Transverse colon (tissue), 4 donors: Measurements from ENCODE around the gene UTP14A. TPM values are rescaled to one million over a fixed set of nuclear protein-coding genes. Genes with fewer than 3 reads are reported as not detected.
A peak's percentile ranks its signal among the peaks of the same experiment; 100 is the strongest.

ENCODE experiments used
- DNase-seq: peaks from one replicate; pipeline ENCODE4 v3.0.0-alpha.2; 2019
- H3K27ac ChIP-seq, 4 donors: fragments of 200-600 bp; sonication (generic); 2 replicates each; pipeline ENCODE4 v1.5.1; 2016 to 2018; ENCODE audit warnings: inconsistent platforms in 4 of 4
- H3K27me3 ChIP-seq: fragments of 200-600 bp; sonication (generic); 2 replicates; pipeline ENCODE4 v1.5.1; 2017; ENCODE audit warnings: inconsistent platforms
- H3K36me3 ChIP-seq, 4 donors: fragments of 200-600 bp; sonication (generic); 2 replicates each; pipeline ENCODE4 v1.5.1; 2017 to 2019; ENCODE audit warnings: inconsistent platforms in 4 of 4
- H3K4me1 ChIP-seq, 4 donors: fragments of 200-600 bp; sonication (generic); 2 replicates each; pipeline ENCODE4 v1.5.1; 2017 to 2020; ENCODE audit warnings: inconsistent platforms in 4 of 4
- H3K4me3 ChIP-seq, 4 donors: fragments of 200-600 bp; sonication (generic); 1 replicate in 1 of 4; 2 replicates in 3 of 4; pipeline versions ENCODE4 v1.5.1 to v1.6.1; 2017 to 2019; ENCODE audit warnings: inconsistent platforms in 4 of 4
- H3K9me3 ChIP-seq, 2 donors: fragments of 200-600 bp; sonication (generic); 2 replicates each; pipeline ENCODE4 v1.5.1; 2017 to 2019; ENCODE audit warnings: inconsistent platforms in 2 of 2
- EP300 ChIP-seq: sonication (generic); formaldehyde crosslinking; IDR thresholded peaks from one replicate; pipeline ENCODE4 v1.6.1; 2017; ENCODE audit warnings: antibody characterized with exemption, low read depth
- POLR2A ChIP-seq: fragments of 450-650 bp; IDR thresholded peaks from one replicate; pipeline ENCODE4 v1.6.1; 2016; ENCODE audit warnings: antibody characterized with exemption, mild to moderate bottlenecking, moderate library complexity
- POLR2AphosphoS5 ChIP-seq, 3 donors: sonication (generic); formaldehyde crosslinking; IDR thresholded peaks; one replicate each; pipeline ENCODE4 v1.6.1; 2016; ENCODE audit warnings: antibody characterized with exemption in 3 of 3
- WGBS, 2 donors: methylation state at CpG; one replicate each; pipeline ENCODE4 v1.1.5; 2018; ENCODE audit warnings: low coverage in 1 of 2; 5-methylcytosine and 5-hydroxymethylcytosine counted together
- in situ Hi-C, 4 donors: fragments of 200-750 bp; cut with MboI; loops; one replicate each; pipeline versions ENCODE4 v1.15.0 to v1.15.1; 2017; ENCODE audit warnings: low sequenced_read_pairs in 3 of 4, low pct_ligation_motif_present in 1 of 4, low pct_unique_long_range_greater_than_20kb in 1 of 4
- intact Hi-C: fragments of 100-400 bp; cut with DNase I; formaldehyde crosslinking; loops from one replicate; pipeline ENCODE4 v1.15.1; 2023; ENCODE audit warnings: low total_unique reads
- total RNA-seq, 4 donors: library from RNA; depleted of rRNA; stranded (reverse); fragments of >200 nt; gene quantifications; one replicate each; pipeline ENCODE4 v1.1.0, GENCODE V29; 2016
- TF ChIP-seq, protein P1 (sequence below), 5 experiments: fragments of 200-600 bp in 3 of 5; fragments of 450-650 bp in 2 of 5; sonication (generic) in 3 of 5; IDR thresholded peaks; 1 replicate in 2 of 5; 2 replicates in 3 of 5; pipeline ENCODE4 v1.5.1; 2016 to 2017; ENCODE audit warnings: antibody characterized with exemption in 5 of 5, inconsistent platforms in 3 of 5, mild to moderate bottlenecking in 2 of 5, moderate library complexity in 1 of 5

UTP14A gene
- total RNA-seq, 4 donors from 2014 or later, result 7.2 to 14.7 (median 11.4) TPM

DNA sequence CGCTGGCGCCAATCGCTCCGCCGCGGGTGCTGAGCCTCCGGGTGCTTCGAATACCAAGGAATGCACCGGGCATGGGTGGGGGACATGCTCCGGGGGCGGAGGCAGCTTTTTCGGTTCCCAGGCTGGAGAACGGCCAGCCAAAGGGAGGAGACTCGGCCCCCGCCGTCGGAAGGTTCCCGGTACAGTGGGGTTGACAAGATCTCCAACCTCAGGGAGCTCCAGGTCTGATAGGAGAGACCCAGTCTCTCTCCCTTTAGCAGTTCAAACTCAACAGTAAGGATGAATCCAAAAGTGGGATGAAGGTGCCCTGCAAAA lies 47.3 kb downstream of the UTP14A start:
- no peaks in the 10 kb centered on the region for H3K27me3 ChIP-seq
- peak overlapping the region in 3 of 4 donors; percentile 24 to 45 (median 26) for H3K4me3 ChIP-seq
- intact Hi-C loops, result no loop called here
- TF ChIP-seq POLR2AphosphoS5 (IDR thresholded peaks at IDR 0.05) (no peak), EP300 (no peak), POLR2A (no peak)
- H3K27ac ChIP-seq, result no peak overlapping the region
- no peaks in the 10 kb centered on the region for H3K9me3 ChIP-seq
- in situ Hi-C loops, result no loop called here
- peaks cover 0 to 13% (median 4%) of the 10 kb centered on the region in 4 donors for H3K4me1 ChIP-seq
- H3K36me3 ChIP-seq, result no peaks in the 10 kb centered on the region
- 66% methylated on average over 18 of the region's 18 CpGs; no CpG with 5 or more reads in 1 of the 2 donors for WGBS, 2 donors
- DNase-seq, result no peak

DNA sequence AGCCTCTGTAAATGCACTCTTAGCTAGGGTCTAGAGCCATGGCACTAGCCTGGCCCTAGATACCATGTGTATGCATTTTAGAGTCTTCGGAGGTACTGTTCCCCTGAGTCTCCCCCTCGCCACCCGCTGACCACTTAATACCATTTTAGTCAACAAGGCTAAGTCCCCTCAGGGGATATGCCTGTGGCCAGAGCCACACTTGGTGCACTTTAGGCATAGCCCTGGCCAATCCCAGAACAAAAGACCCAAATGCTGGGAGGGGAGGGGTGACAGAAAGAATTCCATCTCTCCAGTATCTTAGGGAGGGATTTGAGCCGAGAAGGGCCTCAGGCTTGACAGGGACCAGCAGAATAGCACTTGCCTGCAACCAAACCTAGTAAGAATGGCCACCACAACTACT lies 47.9 kb downstream of the UTP14A start:
- H3K27me3 ChIP-seq, result no peaks in the 10 kb centered on the region
- no peak for DNase-seq
- TF ChIP-seq, protein P1, sequence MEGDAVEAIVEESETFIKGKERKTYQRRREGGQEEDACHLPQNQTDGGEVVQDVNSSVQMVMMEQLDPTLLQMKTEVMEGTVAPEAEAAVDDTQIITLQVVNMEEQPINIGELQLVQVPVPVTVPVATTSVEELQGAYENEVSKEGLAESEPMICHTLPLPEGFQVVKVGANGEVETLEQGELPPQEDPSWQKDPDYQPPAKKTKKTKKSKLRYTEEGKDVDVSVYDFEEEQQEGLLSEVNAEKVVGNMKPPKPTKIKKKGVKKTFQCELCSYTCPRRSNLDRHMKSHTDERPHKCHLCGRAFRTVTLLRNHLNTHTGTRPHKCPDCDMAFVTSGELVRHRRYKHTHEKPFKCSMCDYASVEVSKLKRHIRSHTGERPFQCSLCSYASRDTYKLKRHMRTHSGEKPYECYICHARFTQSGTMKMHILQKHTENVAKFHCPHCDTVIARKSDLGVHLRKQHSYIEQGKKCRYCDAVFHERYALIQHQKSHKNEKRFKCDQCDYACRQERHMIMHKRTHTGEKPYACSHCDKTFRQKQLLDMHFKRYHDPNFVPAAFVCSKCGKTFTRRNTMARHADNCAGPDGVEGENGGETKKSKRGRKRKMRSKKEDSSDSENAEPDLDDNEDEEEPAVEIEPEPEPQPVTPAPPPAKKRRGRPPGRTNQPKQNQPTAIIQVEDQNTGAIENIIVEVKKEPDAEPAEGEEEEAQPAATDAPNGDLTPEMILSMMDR (IDR thresholded peaks at IDR 0.05), result no peak
- TF ChIP-seq EP300, result no peak
- TF ChIP-seq POLR2AphosphoS5 (IDR thresholded peaks at IDR 0.05), result no peak
- TF ChIP-seq POLR2A, result no peak
- in situ Hi-C loops, result no loop called here
- H3K36me3 ChIP-seq, result no peaks in the 10 kb centered on the region
- H3K4me1 ChIP-seq, result peaks cover 0 to 13% (median 4%) of the 10 kb centered on the region in 4 donors
- H3K4me3 ChIP-seq, result no peak overlapping the region
- intact Hi-C loops, result no loop called here
- 81% methylated on average over 4 of the region's 4 CpGs; no CpG with 5 or more reads in 1 of the 2 donors for WGBS, 2 donors
- no peaks in the 10 kb centered on the region for H3K9me3 ChIP-seq
- H3K27ac ChIP-seq, result no peak overlapping the region

DNA sequence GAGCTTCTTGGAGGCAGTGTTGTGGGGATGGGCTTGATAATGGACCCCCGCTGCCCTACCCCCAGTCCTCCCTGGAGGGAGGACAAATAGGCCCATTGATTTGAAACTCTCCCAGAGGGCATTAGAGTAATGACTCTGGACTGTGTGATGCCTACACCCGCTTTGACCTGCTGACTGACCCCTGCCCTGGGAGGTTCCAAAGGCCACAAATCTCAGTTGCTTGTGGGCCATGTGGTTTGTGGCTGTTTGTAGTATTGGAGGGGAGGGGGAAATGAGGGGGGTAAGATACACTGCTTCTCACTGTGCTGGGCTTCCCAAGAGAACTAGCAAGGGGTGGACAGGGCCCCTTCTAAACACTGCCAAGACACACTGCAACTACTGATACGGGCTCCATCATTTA lies 48.8 kb downstream of the UTP14A start:
- no peaks in the 10 kb centered on the region for H3K27me3 ChIP-seq
- H3K36me3 ChIP-seq, result no peaks in the 10 kb centered on the region
- no peaks in the 10 kb centered on the region for H3K9me3 ChIP-seq
- TF ChIP-seq, protein P1 (IDR thresholded peaks at IDR 0.05), result no peak
- no peak for TF ChIP-seq POLR2A
- peaks cover 0 to 20% (median 4%) of the 10 kb centered on the region in 4 donors for H3K4me1 ChIP-seq
- H3K4me3 ChIP-seq, result no peak overlapping the region
- 51% methylated on average over 3 of the region's 3 CpGs; no CpG with 5 or more reads in 1 of the 2 donors for WGBS, 2 donors
- in situ Hi-C loops, result no loop called here
- H3K27ac ChIP-seq, result no peak overlapping the region
- intact Hi-C loops, result no loop called here
- DNase-seq, result no peak

DNA sequence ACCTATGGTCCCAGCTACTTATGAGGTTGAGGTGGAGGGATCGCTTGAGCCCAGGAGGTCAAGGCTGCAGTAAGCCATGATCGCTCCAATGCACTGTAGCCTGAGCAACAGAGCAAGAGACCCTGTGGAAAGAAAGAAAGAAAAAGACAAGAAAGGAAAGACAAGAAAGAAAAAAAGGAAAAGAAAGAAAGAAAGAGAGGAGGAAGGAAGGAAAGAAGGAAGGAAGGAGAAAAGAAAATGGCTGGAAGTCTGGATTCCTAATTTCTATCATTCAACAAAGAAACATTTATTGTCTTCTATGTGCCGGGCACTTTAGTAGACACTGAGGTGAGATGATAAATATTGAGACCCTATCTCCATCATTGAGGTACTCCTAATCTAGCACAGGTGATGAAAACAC lies 49.7 kb downstream of the UTP14A start:
- H3K36me3 ChIP-seq, result no peaks in the 10 kb centered on the region
- H3K27ac ChIP-seq, result no peak overlapping the region
- no peak for TF ChIP-seq POLR2AphosphoS5 (IDR thresholded peaks at IDR 0.05)
- no peak for TF ChIP-seq POLR2A
- TF ChIP-seq, protein P1 (IDR thresholded peaks at IDR 0.05), result no peak
- TF ChIP-seq EP300, result no peak
- peaks cover 0 to 20% (median 4%) of the 10 kb centered on the region in 4 donors for H3K4me1 ChIP-seq
- H3K9me3 ChIP-seq, result no peaks in the 10 kb centered on the region
- no peak overlapping the region for H3K4me3 ChIP-seq
- no peak for DNase-seq
- in situ Hi-C loops (no loop called here), intact Hi-C loops (no loop called here)
- no peaks in the 10 kb centered on the region for H3K27me3 ChIP-seq
- WGBS, 2 donors, result 96 to 100% methylated on average over 1 to 3 of the region's 3 CpGs

DNA sequence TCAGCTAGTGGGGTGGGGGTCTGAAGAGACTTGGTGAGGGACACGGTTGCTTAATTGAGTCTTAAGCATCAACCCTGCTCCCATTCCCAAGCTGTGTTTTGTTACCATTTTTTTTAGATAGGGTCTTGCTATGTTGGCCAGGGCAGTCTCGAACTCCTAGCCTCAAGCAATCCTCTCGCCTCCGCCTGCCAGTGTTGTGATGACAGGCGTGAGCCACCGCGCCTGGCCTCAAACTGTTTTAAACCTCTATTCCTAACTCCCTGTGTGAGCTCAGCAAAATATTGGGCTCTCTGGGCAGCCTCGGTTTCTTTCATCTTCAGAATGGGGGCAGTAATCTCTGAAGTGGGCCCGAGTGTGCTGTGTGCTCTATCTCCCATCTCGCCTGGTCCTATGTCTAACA lies 50.2 kb downstream of the UTP14A start:
- Histone ChIP-seq H3K27me3 (no peaks in the 10 kb centered on the region), H3K9me3 (no peaks in the 10 kb centered on the region), H3K4me1 (peaks cover 0 to 20% (median 4%) of the 10 kb centered on the region in 4 donors), H3K4me3 (no peak overlapping the region), H3K27ac (no peak overlapping the region), H3K36me3 (no peaks in the 10 kb centered on the region)
- WGBS, 2 donors, result 86% methylated on average over 10 of the region's 10 CpGs; no CpG with 5 or more reads in 1 of the 2 donors
- intact Hi-C loops, result no loop called here
- DNase-seq, result no peak
- in situ Hi-C loops, result no loop called here
- no peak for TF ChIP-seq EP300
- no peak for TF ChIP-seq POLR2AphosphoS5 (IDR thresholded peaks at IDR 0.05)
- TF ChIP-seq, protein P1 (IDR thresholded peaks at IDR 0.05), result no peak
- no peak for TF ChIP-seq POLR2A
